Measurements from ENCODE around the gene CD3D. TPM values are rescaled to one million over a fixed set of nuclear protein-coding genes. Genes with fewer than 3 reads are reported as not detected.

CD3D gene
- total and polyA plus RNA-seq, 2 of the 4 experiments (the other 2 are of a cell fraction) = not detected

- no peaks in the 10 kb centered on the region for H3K9me1 ChIP-seq (ENCODE audit: insufficient read depth, low read length)
- in situ Hi-C loops (cut with MboI; ENCODE audit: low sequenced_read_pairs) = no loop called here
- DNase-seq = peak; percentile 12
These were observed 46.6 kb downstream of the CD3D start for GRCh38 chr11:118295815-118296454.

More at GRCh38 chr11:118295815-118296454, 46.6 kb downstream of the CD3D start:
- Histone ChIP-seq H3K56ac (ENCODE audit: extremely low read depth, insufficient read depth, low read length) (no peak overlapping the region), H3K14ac (replicated peaks; ENCODE audit: low read depth, low read length) (no peak overlapping the region), H2BK20ac (ENCODE audit: low read depth, low read length) (no peak overlapping the region), H4K8ac (ENCODE audit: low read depth in 2 of 2, low read length in 2 of 2) (no peak overlapping the region), H2AFZ (replicated peaks; ENCODE audit: low read length, poor library complexity) (no peak overlapping the region), H3K79me1 (ENCODE audit: low read depth in 1 of 2, low read length in 2 of 2) (no peaks in the 10 kb centered on the region), H3K27ac (ENCODE audit: insufficient read depth, low read length) (no peak overlapping the region), H3K36me3 (ENCODE audit: control insufficient read depth, insufficient read depth, low read length) (no peaks in the 10 kb centered on the region), H3K4me2 (ENCODE audit: low read depth, low read length) (no peak overlapping the region), H2AK9ac (replicated peaks; ENCODE audit: low read depth, low read length, poor library complexity) (peak overlapping the region; percentile 13), H3K4me1 (ENCODE audit: control insufficient read depth, insufficient read depth, low read length) (no peaks in the 10 kb centered on the region), H2BK120ac (ENCODE audit: low read depth, low read length) (no peak overlapping the region), H3K4ac (ENCODE audit: low read depth, low read length) (no peak overlapping the region), H4K91ac (ENCODE audit: insufficient read depth, low read depth, low read length) (no peak overlapping the region), H2BK5ac (ENCODE audit: low read depth, low read length, poor library complexity, severe bottlenecking) (no peak overlapping the region), H2AK5ac (ENCODE audit: low read depth, low read length) (no peak overlapping the region), H2BK15ac (ENCODE audit: low read depth, low read length) (no peak overlapping the region), H4K20me1 (ENCODE audit: insufficient read depth, low read length) (no peaks in the 10 kb centered on the region), H3K18ac (ENCODE audit: low read depth, low read length) (no peak overlapping the region), H3K27me3 (ENCODE audit: control insufficient read depth, insufficient read depth, low read length) (no peaks in the 10 kb centered on the region; the same call in 1 of the 2 replicates), H3K23ac (ENCODE audit: low read depth, low read length) (no peak overlapping the region), H4K5ac (ENCODE audit: low read depth, low read length) (no peak overlapping the region), H3K4me3 (ENCODE audit: insufficient read depth, low read depth, low read length) (no peak overlapping the region), H3K9me3 (ENCODE audit: control insufficient read depth, insufficient read depth, low read length) (no peaks in the 10 kb centered on the region), H3K9ac (ENCODE audit: low read depth, low read length) (no peak overlapping the region)
- 40% methylated on average over 1 of the region's 3 CpGs; no CpG with 5 or more reads in 1 of the 2 experiments for WGBS, 2 experiments (ENCODE audit: extremely low coverage in 2 of 2, insufficient read length in 1 of 2)
- intact Hi-C loops (cut with micrococcal nuclease) = no loop called here
- no peak for ATAC-seq (ENCODE audit: low read depth)
- TF ChIP-seq USF2 (IDR thresholded peaks at IDR 0.05; ENCODE audit: low read depth, low read length) (no peak), CTCF (conservative IDR thresholded peaks at IDR 0.05; ENCODE audit: low read depth, low read length) (peak; percentile 19; the same call in 1 of the 2 replicates), RAD21 (IDR thresholded peaks at IDR 0.05; ENCODE audit: low read length) (no peak), MAZ (IDR thresholded peaks at IDR 0.05; ENCODE audit: borderline replicate concordance, low read depth, low read length) (no peak)
- CTCF ChIA-PET = no interaction called here
- BruUV-seq (replicated peaks) = no TSS peak
- dilution Hi-C loops (cut with HindIII; ENCODE audit: low sequenced_read_pairs, unreplicated experiment) = no loop called here
- POLR2A ChIA-PET (ENCODE audit: unreplicated experiment) = no interaction called here
